Right ventricle myocardium superior (tissue), 1 donor: Measurements from ENCODE around the gene MAGI2. TPM values are rescaled to one million over a fixed set of nuclear protein-coding genes. Genes with fewer than 3 reads are reported as not detected.

Source experiments
- ATAC-seq: fragments of 200-7000 bp; cut with Tn5 transposase; one replicate; pipeline ENCODE4 v1.9.1; 2020; ENCODE audit warnings: mild to moderate bottlenecking; ENCODE audit not compliant: poor library complexity
- DNase-seq: peaks from one replicate; pipeline ENCODE4 v3.0.0-alpha.2; 2020
- intact Hi-C: fragments of 100-400 bp; cut with DNase I; formaldehyde crosslinking; loops from one replicate; pipeline ENCODE4 v1.11.2; 2022
- total RNA-seq: library from RNA; stranded (reverse); fragmentation: NEBNext Ultra II Directional; extraction: Animal tissue kit (Norgen Biotek cat#: 25700); gene quantifications from one replicate; pipeline ENCODE4 v1.2.1, GENCODE V29; 2021
- donor health status: DM: no; HTN: yes; CAD: no; lungs with severe emphysema.

MAGI2 gene
- total RNA-seq, 1 donor from 2014 or later: 3.9 TPM

- ATAC-seq: no peak
- DNase-seq: no peak
- intact Hi-C loops: no loop called here
Observed at GRCh38 chr7:78427209-78427608, 1026.3 kb downstream of the MAGI2 start.

GRCh38 chr7:78420001-78420400 lies 1033.5 kb downstream of the MAGI2 start:
- ATAC-seq (no peak), DNase-seq (no peak)
- intact Hi-C loops: no loop called here

GRCh38 chr7:78417180-78417853 lies 1036.2 kb downstream of the MAGI2 start:
- intact Hi-C loops: no loop called here
- ATAC-seq (no peak), DNase-seq (no peak)

- no peak for DNase-seq
- intact Hi-C loops: no loop called here
- no peak for ATAC-seq
Observed at GRCh38 chr7:78413568-78413967, 1039.9 kb downstream of the MAGI2 start.

- intact Hi-C loops: no loop called here
- ATAC-seq (no peak), DNase-seq (no peak)
Observed at GRCh38 chr7:78412216-78412858, 1041.1 kb downstream of the MAGI2 start.

- intact Hi-C loops: no loop called here
- ATAC-seq (no peak), DNase-seq (no peak)
Observed at GRCh38 chr7:78407031-78407430, 1046.4 kb downstream of the MAGI2 start.

GRCh38 chr7:78406531-78406930 lies 1046.9 kb downstream of the MAGI2 start:
- intact Hi-C loops: no loop called here
- ATAC-seq (no peak), DNase-seq (no peak)

GRCh38 chr7:78402096-78402495 lies 1051.4 kb downstream of the MAGI2 start:
- ATAC-seq (no peak), DNase-seq (no peak)
- intact Hi-C loops: no loop called here

- intact Hi-C loops: no loop called here
- DNase-seq: no peak
Observed at GRCh38 chr7:78400038-78400437, 1053.4 kb downstream of the MAGI2 start.

GRCh38 chr7:78399033-78399769 lies 1054.3 kb downstream of the MAGI2 start:
- intact Hi-C loops: no loop called here
- ATAC-seq (no peak), DNase-seq (no peak)

More at GRCh38 chr7:78400038-78400437, 1053.4 kb downstream of the MAGI2 start:
- no peak for ATAC-seq

GRCh38 chr7:78398576-78398975 lies 1054.9 kb downstream of the MAGI2 start:
- ATAC-seq (no peak), DNase-seq (no peak)
- intact Hi-C loops: no loop called here

- DNase-seq (no peak), ATAC-seq (no peak)
- intact Hi-C loops: no loop called here
Observed at GRCh38 chr7:78398081-78398480, 1055.4 kb downstream of the MAGI2 start.

- no peak for DNase-seq
- peak; percentile 86 for ATAC-seq
- intact Hi-C loops: no loop called here
Observed at GRCh38 chr7:78396210-78396609, 1057.3 kb downstream of the MAGI2 start.

GRCh38 chr7:78395298-78396036 lies 1058.0 kb downstream of the MAGI2 start:
- DNase-seq (no peak), ATAC-seq (no peak)
- intact Hi-C loops: no loop called here

GRCh38 chr7:78389022-78389421 lies 1064.4 kb downstream of the MAGI2 start:
- intact Hi-C loops: no loop called here
- DNase-seq: no peak
- no peak for ATAC-seq

- intact Hi-C loops: no loop called here
- peak; percentile 55 for ATAC-seq
Observed at GRCh38 chr7:78386520-78386919, 1066.9 kb downstream of the MAGI2 start.

GRCh38 chr7:78383096-78383880 lies 1070.2 kb downstream of the MAGI2 start:
- no peak for ATAC-seq
- intact Hi-C loops: no loop called here
- no peak for DNase-seq

More at GRCh38 chr7:78386520-78386919, 1066.9 kb downstream of the MAGI2 start:
- DNase-seq: no peak

- ATAC-seq: no peak
- intact Hi-C loops: no loop called here
Observed at GRCh38 chr7:78379148-78379547, 1074.3 kb downstream of the MAGI2 start.

More at GRCh38 chr7:78379148-78379547, 1074.3 kb downstream of the MAGI2 start:
- no peak for DNase-seq
